ENCODE measurements around the gene AZGP1.
A peak's percentile ranks its signal among the peaks of the same experiment; 100 is the strongest.

AZGP1 gene

DNA sequence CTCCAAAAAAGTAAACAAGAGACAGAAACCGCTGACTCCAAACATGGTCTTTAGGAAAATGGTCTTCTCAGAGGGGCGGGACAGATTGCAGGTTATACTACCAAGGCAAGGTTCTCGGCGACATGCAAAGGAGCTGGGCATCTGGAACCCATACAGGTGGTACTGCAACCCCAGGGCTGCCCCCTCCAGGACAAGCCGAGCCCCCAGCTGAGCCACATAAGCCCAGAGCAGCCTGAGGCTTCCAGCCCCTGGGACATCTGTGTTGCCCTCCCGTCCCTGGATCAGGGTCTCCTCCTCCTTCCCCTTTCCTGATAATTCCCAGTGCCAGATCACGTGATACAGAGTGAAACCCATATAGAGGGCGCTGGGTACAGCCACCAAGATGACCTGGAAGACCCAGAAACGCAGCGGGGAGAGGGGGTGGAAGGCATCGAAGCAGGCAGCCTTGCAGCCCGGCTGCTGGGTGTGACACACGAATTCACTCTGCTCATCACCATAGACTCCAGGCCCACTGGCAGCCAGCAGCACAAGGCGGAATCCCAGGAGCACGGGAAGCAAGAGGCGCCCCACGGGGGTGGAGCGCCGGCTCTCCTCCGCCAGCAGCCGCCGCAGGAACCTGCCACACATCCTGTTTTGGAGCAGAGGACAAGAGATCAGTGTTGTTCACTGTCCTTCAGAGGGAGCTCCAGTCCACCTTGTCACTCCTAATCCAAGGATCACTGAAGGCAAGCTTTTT, 46.7 kb downstream of the AZGP1 start, which contains the start of gene GJC3:
TSS of gene GJC3 (minus strand) at position 627 of the 736 bp plus-strand sequence. CDS start at position 627, 0 bp downstream.
- peak; percentile 97 for ATAC-seq
- TF ChIP-seq ZFP30 (CRISPR knock-in tag; IDR thresholded peaks at IDR 0.05): no peak

DNA sequence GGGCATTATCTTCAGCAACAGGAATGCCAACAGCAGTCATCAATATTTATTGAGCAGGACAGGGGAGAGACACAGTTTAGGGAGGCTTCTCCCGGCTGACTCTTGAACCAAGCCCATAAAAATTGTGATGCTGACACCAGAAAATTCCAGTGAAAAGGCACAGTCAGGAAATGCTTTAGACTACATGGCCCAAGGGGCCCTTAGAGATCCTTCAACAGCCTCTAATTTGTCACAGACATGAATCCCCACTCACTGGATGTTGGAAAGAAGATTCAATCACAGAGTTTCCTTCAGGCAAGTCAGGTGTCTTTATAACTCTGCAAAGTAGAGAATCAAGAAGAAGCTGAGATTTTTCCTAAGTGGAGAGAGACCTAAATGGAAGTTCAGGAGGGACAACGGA, 47.6 kb downstream of the AZGP1 start:
- ATAC-seq: no peak
- TF ChIP-seq ZNF565 (CRISPR knock-in tag; conservative IDR thresholded peaks at IDR 0.05; ENCODE audit: low read depth) (no peak), OSR1 (CRISPR knock-in tag; IDR thresholded peaks at IDR 0.05) (no peak), GLIS3 (CRISPR knock-in tag; IDR thresholded peaks at IDR 0.05) (no peak), BACH2 (CRISPR knock-in tag; IDR thresholded peaks at IDR 0.05; ENCODE audit: borderline replicate concordance) (no peak), ZFP30 (CRISPR knock-in tag; IDR thresholded peaks at IDR 0.05) (no peak), ARNTL (CRISPR knock-in tag; IDR thresholded peaks at IDR 0.05; ENCODE audit: borderline replicate concordance, low read depth) (no peak)
- TF ChIP-seq, protein P1, sequence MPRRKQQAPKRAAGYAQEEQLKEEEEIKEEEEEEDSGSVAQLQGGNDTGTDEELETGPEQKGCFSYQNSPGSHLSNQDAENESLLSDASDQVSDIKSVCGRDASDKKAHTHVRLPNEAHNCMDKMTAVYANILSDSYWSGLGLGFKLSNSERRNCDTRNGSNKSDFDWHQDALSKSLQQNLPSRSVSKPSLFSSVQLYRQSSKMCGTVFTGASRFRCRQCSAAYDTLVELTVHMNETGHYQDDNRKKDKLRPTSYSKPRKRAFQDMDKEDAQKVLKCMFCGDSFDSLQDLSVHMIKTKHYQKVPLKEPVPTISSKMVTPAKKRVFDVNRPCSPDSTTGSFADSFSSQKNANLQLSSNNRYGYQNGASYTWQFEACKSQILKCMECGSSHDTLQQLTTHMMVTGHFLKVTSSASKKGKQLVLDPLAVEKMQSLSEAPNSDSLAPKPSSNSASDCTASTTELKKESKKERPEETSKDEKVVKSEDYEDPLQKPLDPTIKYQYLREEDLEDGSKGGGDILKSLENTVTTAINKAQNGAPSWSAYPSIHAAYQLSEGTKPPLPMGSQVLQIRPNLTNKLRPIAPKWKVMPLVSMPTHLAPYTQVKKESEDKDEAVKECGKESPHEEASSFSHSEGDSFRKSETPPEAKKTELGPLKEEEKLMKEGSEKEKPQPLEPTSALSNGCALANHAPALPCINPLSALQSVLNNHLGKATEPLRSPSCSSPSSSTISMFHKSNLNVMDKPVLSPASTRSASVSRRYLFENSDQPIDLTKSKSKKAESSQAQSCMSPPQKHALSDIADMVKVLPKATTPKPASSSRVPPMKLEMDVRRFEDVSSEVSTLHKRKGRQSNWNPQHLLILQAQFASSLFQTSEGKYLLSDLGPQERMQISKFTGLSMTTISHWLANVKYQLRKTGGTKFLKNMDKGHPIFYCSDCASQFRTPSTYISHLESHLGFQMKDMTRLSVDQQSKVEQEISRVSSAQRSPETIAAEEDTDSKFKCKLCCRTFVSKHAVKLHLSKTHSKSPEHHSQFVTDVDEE (CRISPR knock-in tag; IDR thresholded peaks at IDR 0.05): no peak

DNA sequence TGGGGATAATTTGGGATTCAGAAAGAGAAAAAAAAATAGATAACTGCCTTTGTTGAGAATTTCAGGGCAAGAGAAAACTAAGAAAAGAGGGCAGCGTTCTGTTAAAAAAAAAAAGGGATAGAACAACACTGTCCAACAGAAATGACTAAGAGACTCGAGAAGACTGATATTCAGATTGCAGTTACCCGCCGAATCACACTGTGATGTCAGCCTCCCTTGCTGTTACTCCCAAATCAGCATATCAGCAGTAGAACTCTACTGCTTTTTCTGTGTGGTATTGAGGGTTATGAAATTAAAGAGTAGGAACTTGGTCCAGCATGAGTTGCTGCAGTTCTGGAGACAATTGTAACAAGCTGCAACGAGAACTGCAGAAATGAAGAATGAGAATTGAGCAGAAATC, 48.3 kb downstream of the AZGP1 start:
- TF ChIP-seq, protein P2, sequence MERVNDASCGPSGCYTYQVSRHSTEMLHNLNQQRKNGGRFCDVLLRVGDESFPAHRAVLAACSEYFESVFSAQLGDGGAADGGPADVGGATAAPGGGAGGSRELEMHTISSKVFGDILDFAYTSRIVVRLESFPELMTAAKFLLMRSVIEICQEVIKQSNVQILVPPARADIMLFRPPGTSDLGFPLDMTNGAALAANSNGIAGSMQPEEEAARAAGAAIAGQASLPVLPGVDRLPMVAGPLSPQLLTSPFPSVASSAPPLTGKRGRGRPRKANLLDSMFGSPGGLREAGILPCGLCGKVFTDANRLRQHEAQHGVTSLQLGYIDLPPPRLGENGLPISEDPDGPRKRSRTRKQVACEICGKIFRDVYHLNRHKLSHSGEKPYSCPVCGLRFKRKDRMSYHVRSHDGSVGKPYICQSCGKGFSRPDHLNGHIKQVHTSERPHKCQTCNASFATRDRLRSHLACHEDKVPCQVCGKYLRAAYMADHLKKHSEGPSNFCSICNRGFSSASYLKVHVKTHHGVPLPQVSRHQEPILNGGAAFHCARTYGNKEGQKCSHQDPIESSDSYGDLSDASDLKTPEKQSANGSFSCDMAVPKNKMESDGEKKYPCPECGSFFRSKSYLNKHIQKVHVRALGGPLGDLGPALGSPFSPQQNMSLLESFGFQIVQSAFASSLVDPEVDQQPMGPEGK (CRISPR knock-in tag; IDR thresholded peaks at IDR 0.05; ENCODE audit: borderline replicate concordance): no peak
- no peak for TF ChIP-seq TCF4 (CRISPR knock-in tag; IDR thresholded peaks at IDR 0.05; ENCODE audit: borderline replicate concordance)
- TF ChIP-seq GLIS3 (CRISPR knock-in tag; IDR thresholded peaks at IDR 0.05): no peak
- no peak for TF ChIP-seq SNAI2 (CRISPR knock-in tag; IDR thresholded peaks at IDR 0.05)
- TF ChIP-seq, protein P3, sequence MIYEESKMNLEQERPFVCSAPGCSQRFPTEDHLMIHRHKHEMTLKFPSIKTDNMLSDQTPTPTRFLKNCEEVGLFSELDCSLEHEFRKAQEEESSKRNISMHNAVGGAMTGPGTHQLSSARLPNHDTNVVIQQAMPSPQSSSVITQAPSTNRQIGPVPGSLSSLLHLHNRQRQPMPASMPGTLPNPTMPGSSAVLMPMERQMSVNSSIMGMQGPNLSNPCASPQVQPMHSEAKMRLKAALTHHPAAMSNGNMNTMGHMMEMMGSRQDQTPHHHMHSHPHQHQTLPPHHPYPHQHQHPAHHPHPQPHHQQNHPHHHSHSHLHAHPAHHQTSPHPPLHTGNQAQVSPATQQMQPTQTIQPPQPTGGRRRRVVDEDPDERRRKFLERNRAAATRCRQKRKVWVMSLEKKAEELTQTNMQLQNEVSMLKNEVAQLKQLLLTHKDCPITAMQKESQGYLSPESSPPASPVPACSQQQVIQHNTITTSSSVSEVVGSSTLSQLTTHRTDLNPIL (CRISPR knock-in tag; IDR thresholded peaks at IDR 0.05; ENCODE audit: low read depth): no peak
- no peak for TF ChIP-seq ZNF70 (CRISPR knock-in tag; IDR thresholded peaks at IDR 0.05)
- no peak for TF ChIP-seq CSDC2 (CRISPR knock-in tag; IDR thresholded peaks at IDR 0.05)
- no peak for TF ChIP-seq ZC3H10 (CRISPR knock-in tag; IDR thresholded peaks at IDR 0.05)
- no peak for TF ChIP-seq ZFP30 (CRISPR knock-in tag; IDR thresholded peaks at IDR 0.05)
- TF ChIP-seq ESRRG (CRISPR knock-in tag; IDR thresholded peaks at IDR 0.05): no peak
- TF ChIP-seq BACH2 (CRISPR knock-in tag; IDR thresholded peaks at IDR 0.05; ENCODE audit: borderline replicate concordance): no peak
- TF ChIP-seq ZFP3 (CRISPR knock-in tag; IDR thresholded peaks at IDR 0.05): no peak
- TF ChIP-seq, protein P4, sequence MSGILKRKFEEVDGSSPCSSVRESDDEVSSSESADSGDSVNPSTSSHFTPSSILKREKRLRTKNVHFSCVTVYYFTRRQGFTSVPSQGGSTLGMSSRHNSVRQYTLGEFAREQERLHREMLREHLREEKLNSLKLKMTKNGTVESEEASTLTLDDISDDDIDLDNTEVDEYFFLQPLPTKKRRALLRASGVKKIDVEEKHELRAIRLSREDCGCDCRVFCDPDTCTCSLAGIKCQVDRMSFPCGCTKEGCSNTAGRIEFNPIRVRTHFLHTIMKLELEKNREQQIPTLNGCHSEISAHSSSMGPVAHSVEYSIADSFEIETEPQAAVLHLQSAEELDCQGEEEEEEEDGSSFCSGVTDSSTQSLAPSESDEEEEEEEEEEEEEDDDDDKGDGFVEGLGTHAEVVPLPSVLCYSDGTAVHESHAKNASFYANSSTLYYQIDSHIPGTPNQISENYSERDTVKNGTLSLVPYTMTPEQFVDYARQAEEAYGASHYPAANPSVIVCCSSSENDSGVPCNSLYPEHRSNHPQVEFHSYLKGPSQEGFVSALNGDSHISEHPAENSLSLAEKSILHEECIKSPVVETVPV (CRISPR knock-in tag; IDR thresholded peaks at IDR 0.05): no peak
- TF ChIP-seq ISL1 (CRISPR knock-in tag; IDR thresholded peaks at IDR 0.05): no peak
- no peak for TF ChIP-seq ARNTL (CRISPR knock-in tag; IDR thresholded peaks at IDR 0.05; ENCODE audit: borderline replicate concordance, low read depth)
- no peak for TF ChIP-seq TOX (CRISPR knock-in tag; IDR thresholded peaks at IDR 0.05; ENCODE audit: borderline replicate concordance)
- TF ChIP-seq ZNF565 (CRISPR knock-in tag; conservative IDR thresholded peaks at IDR 0.05; ENCODE audit: low read depth): no peak
- ATAC-seq: no peak

DNA sequence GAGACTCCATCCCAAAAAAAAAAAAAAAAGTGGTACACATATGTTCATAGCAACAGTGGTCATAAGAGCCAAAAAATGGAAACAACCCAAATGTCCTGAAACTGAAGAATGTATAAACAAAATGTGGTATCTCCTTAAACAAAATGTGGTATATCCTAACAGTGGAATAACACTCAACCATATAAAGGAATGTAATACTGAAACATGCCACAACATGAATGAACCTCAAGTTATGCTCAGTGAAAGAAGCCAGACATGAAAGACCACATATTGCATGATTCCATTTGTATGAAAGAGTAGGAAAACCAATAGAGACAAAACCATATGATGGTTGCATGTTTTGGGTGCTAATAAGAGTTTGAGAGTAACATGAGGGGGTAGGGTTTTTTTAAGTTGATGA, 49.5 kb downstream of the AZGP1 start:
- TF ChIP-seq ZNF70 (CRISPR knock-in tag; IDR thresholded peaks at IDR 0.05): no peak
- TF ChIP-seq ISL1 (CRISPR knock-in tag; IDR thresholded peaks at IDR 0.05): no peak
- no peak for TF ChIP-seq CSDC2 (CRISPR knock-in tag; IDR thresholded peaks at IDR 0.05)
- TF ChIP-seq ZFP30 (CRISPR knock-in tag; IDR thresholded peaks at IDR 0.05): no peak
- TF ChIP-seq ZC3H10 (CRISPR knock-in tag; IDR thresholded peaks at IDR 0.05): no peak
- no peak for TF ChIP-seq TOX (CRISPR knock-in tag; IDR thresholded peaks at IDR 0.05; ENCODE audit: borderline replicate concordance)
- TF ChIP-seq ZFP3 (CRISPR knock-in tag; IDR thresholded peaks at IDR 0.05): no peak
- no peak for TF ChIP-seq ARNTL (CRISPR knock-in tag; IDR thresholded peaks at IDR 0.05; ENCODE audit: borderline replicate concordance, low read depth)
- no peak for TF ChIP-seq OSR1 (CRISPR knock-in tag; IDR thresholded peaks at IDR 0.05)
- no peak for TF ChIP-seq ZNF8 (CRISPR knock-in tag; IDR thresholded peaks at IDR 0.05)
- TF ChIP-seq ESRRG (CRISPR knock-in tag; IDR thresholded peaks at IDR 0.05): no peak
- TF ChIP-seq GLIS3 (CRISPR knock-in tag; IDR thresholded peaks at IDR 0.05): no peak
- no peak for TF ChIP-seq ZNF565 (CRISPR knock-in tag; conservative IDR thresholded peaks at IDR 0.05; ENCODE audit: low read depth)
- no peak for TF ChIP-seq PPARA (CRISPR knock-in tag; IDR thresholded peaks at IDR 0.05; ENCODE audit: borderline replicate concordance)
- no peak for TF ChIP-seq SNAI2 (CRISPR knock-in tag; IDR thresholded peaks at IDR 0.05)
- no peak for TF ChIP-seq BACH2 (CRISPR knock-in tag; IDR thresholded peaks at IDR 0.05; ENCODE audit: borderline replicate concordance)
- ATAC-seq: no peak
